Measurements from ENCODE around the gene CTNNB1. TPM values are rescaled to one million over a fixed set of nuclear protein-coding genes. Genes with fewer than 3 reads are reported as not detected.

Gene CTNNB1
- total and polyA plus RNA-seq, 2 of the 4 experiments (the other 2 are of a cell fraction): 364 to 1,677 TPM

DNA sequence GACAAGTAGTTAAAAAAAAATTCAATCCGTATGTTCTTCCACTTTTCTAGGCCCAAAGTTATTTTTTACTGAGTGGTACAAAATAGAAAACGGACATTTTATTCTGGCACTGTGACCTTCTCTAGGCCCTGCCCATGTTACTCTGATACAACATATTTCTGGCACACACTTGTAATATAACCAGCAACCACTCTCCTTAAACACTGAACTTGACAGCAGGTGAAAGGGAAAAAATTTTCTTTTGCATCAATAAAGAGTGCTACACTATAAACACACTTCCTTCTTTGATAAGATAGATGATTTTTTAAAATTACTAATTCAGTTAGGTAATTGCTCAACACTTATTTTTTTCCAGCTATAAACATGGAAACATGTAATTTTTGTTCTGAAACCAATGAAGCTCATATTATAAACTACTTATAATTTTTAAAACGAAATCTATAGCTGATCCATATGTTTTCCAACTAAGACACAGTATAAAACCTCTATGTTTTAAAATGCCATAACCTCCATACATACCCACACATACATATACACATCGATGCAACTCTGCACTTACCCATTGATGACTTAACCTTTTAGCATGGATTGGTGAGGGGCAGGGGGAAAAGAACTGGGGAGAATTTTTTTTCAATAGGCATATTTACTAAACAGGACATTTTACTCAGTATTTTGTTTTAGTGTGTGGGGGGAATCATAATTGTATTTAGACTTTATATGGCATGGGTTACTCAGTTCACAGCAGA is 5.3 kb upstream of the CTNNB1 start:
- Histone ChIP-seq H3K4me3 (ENCODE audit: insufficient read depth, low read depth, low read length) (no peak overlapping the region), H3K27me3 (ENCODE audit: control insufficient read depth, insufficient read depth, low read length) (peaks cover 10% of the 10 kb centered on the region), H2AK5ac (ENCODE audit: low read depth, low read length) (no peak overlapping the region), H3K79me1 (ENCODE audit: low read depth in 1 of 2, low read length in 2 of 2) (no peaks in the 10 kb centered on the region; a peak in 1 of 4 replicates), H3K14ac (replicated peaks; ENCODE audit: low read depth, low read length) (no peak overlapping the region), H4K5ac (ENCODE audit: low read depth, low read length) (no peak overlapping the region), H2BK120ac (ENCODE audit: low read depth, low read length) (no peak overlapping the region), H4K20me1 (ENCODE audit: insufficient read depth, low read length) (no peaks in the 10 kb centered on the region), H3K56ac (ENCODE audit: extremely low read depth, insufficient read depth, low read length) (no peak overlapping the region), H3K18ac (ENCODE audit: low read depth, low read length) (no peak overlapping the region), H3K23ac (ENCODE audit: low read depth, low read length) (no peak overlapping the region), H3K4me1 (ENCODE audit: control insufficient read depth, insufficient read depth, low read length) (no peaks in the 10 kb centered on the region), H3K4me2 (ENCODE audit: low read depth, low read length) (no peak overlapping the region), H4K8ac (ENCODE audit: low read depth in 2 of 2, low read length in 2 of 2) (no peak overlapping the region), H2AK9ac (replicated peaks; ENCODE audit: low read depth, low read length, poor library complexity) (no peak overlapping the region), H2BK5ac (ENCODE audit: low read depth, low read length, poor library complexity, severe bottlenecking) (no peak overlapping the region), H2AFZ (replicated peaks; ENCODE audit: low read length, poor library complexity) (no peak overlapping the region), H3K27ac (ENCODE audit: insufficient read depth, low read length) (no peak overlapping the region), H3K9me1 (ENCODE audit: insufficient read depth, low read length) (no peaks in the 10 kb centered on the region), H3K36me3 (ENCODE audit: control insufficient read depth, insufficient read depth, low read length) (no peaks in the 10 kb centered on the region), H2BK20ac (ENCODE audit: low read depth, low read length) (no peak overlapping the region), H3K9ac (ENCODE audit: low read depth, low read length) (no peak overlapping the region), H2BK15ac (ENCODE audit: low read depth, low read length) (no peak overlapping the region), H3K4ac (ENCODE audit: low read depth, low read length) (no peak overlapping the region), H3K9me3 (ENCODE audit: control insufficient read depth, insufficient read depth, low read length) (no peaks in the 10 kb centered on the region), H4K91ac (ENCODE audit: insufficient read depth, low read depth, low read length) (no peak overlapping the region)
- BruUV-seq (replicated peaks): no TSS peak
- WGBS, 2 experiments (ENCODE audit: extremely low coverage in 2 of 2, insufficient read length in 1 of 2): no CpG with 5 or more reads among the region's 4 CpGs
- intact Hi-C loops (cut with micrococcal nuclease) (no loop called here), in situ Hi-C loops (cut with MboI; ENCODE audit: low sequenced_read_pairs) (loop anchor here (25.0 kb wide), 1 partner anchor 857 kb away; no protein-coding TSS in a partner anchor), dilution Hi-C loops (cut with HindIII; ENCODE audit: low sequenced_read_pairs, unreplicated experiment) (no loop called here)
- DNase-seq: no peak
- ChIA-PET CTCF (no interaction called here), POLR2A (ENCODE audit: unreplicated experiment) (no interaction called here)
- TF ChIP-seq RFX5 (IDR thresholded peaks at IDR 0.05; ENCODE audit: low read depth, low read length) (no peak), RAD21 (IDR thresholded peaks at IDR 0.05; ENCODE audit: low read length) (no peak), BHLHE40 (IDR thresholded peaks at IDR 0.05; ENCODE audit: low read depth, low read length) (no peak), FOS (IDR thresholded peaks at IDR 0.05; ENCODE audit: low read depth, low read length) (no peak), ELK1 (IDR thresholded peaks at IDR 0.05; ENCODE audit: borderline replicate concordance, low read depth, low read length) (no peak), SMC3 (IDR thresholded peaks at IDR 0.05; ENCODE audit: low read depth, low read length) (no peak), CHD1 (IDR thresholded peaks at IDR 0.05; ENCODE audit: low read depth, low read length) (no peak), MAZ (IDR thresholded peaks at IDR 0.05; ENCODE audit: borderline replicate concordance, low read depth, low read length) (no peak)
- no peak for ATAC-seq (ENCODE audit: low read depth)
